NCI-H446 treated with DMSO at 0.1 percent for 48 hours (cell line): Measurements from ENCODE around the gene BMPR1A.

Source experiments
- DNase-seq: peaks from one replicate; lab custom pipeline; 2025; lab: John Stamatoyannopoulos, UW

Gene BMPR1A

GRCh38 chr10:86802473-86803108 lies 46.2 kb downstream of the BMPR1A start:
- DNase-seq: no peak

- no peak for DNase-seq
Observed at GRCh38 chr10:86803156-86803555, 46.7 kb downstream of the BMPR1A start.

GRCh38 chr10:86804805-86805204 lies 48.4 kb downstream of the BMPR1A start:
- no peak for DNase-seq

GRCh38 chr10:86813101-86813500 lies 56.7 kb downstream of the BMPR1A start:
- no peak for DNase-seq

GRCh38 chr10:86813982-86814381 lies 57.6 kb downstream of the BMPR1A start:
- DNase-seq: no peak

- DNase-seq: no peak
Observed at GRCh38 chr10:86815035-86815617, 58.7 kb downstream of the BMPR1A start.

- no peak for DNase-seq
Observed at GRCh38 chr10:86815640-86816039, 59.2 kb downstream of the BMPR1A start.

GRCh38 chr10:86817246-86817645 lies 60.8 kb downstream of the BMPR1A start:
- no peak for DNase-seq

GRCh38 chr10:86819567-86819966 lies 63.1 kb downstream of the BMPR1A start:
- no peak for DNase-seq

- DNase-seq: no peak
Observed at GRCh38 chr10:86820509-86820908, 64.1 kb downstream of the BMPR1A start.

- no peak for DNase-seq
Observed at GRCh38 chr10:86821388-86821999, 65.1 kb downstream of the BMPR1A start.

- DNase-seq: no peak
Observed at GRCh38 chr10:86823565-86823964, 67.1 kb downstream of the BMPR1A start.

- no peak for DNase-seq
Observed at GRCh38 chr10:86824151-86824550, 67.7 kb downstream of the BMPR1A start.

- DNase-seq: no peak
Observed at GRCh38 chr10:86825366-86825765, 68.9 kb downstream of the BMPR1A start.

GRCh38 chr10:86827639-86828038 lies 71.2 kb downstream of the BMPR1A start:
- no peak for DNase-seq

- DNase-seq: no peak
Observed at GRCh38 chr10:86828145-86828544, 71.7 kb downstream of the BMPR1A start.

- no peak for DNase-seq
Observed at GRCh38 chr10:86829472-86829871, 73.1 kb downstream of the BMPR1A start.

GRCh38 chr10:86830043-86830591 lies 73.7 kb downstream of the BMPR1A start:
- no peak for DNase-seq

GRCh38 chr10:86833969-86834368 lies 77.5 kb downstream of the BMPR1A start:
- DNase-seq: no peak

- DNase-seq: no peak
Observed at GRCh38 chr10:86836044-86836443, 79.6 kb downstream of the BMPR1A start.

GRCh38 chr10:86837663-86838062 lies 81.2 kb downstream of the BMPR1A start:
- no peak for DNase-seq

- DNase-seq: no peak
Observed at GRCh38 chr10:86840498-86840897, 84.1 kb downstream of the BMPR1A start.

GRCh38 chr10:86846088-86846487 lies 89.7 kb downstream of the BMPR1A start:
- DNase-seq: no peak
